K562 (cell line): Measurements from ENCODE around the gene CASKIN1. TPM values are rescaled to one million over a fixed set of nuclear protein-coding genes. Genes with fewer than 3 reads are reported as not detected.
A peak's percentile ranks its signal among the peaks of the same experiment; 100 is the strongest.

Experiments used
- ATF1 ChIP-seq, 2 experiments: fragments of 450-650 bp in 1 of 2; IDR thresholded peaks; 2 replicates each; pipeline ENCODE4 v1.6.1; 2016; ENCODE audit warnings: missing compliant biosample characterization in 1 of 2, missing genetic modification characterization in 1 of 2
- CHD4 ChIP-seq: fragments of 200-600 bp; sonication (generic); IDR thresholded peaks from 3 replicates; pipeline ENCODE4 v1.6.1; 2012; ENCODE audit warnings: low read depth, mild to moderate bottlenecking, mixed read lengths, low read length, inconsistent platforms; ENCODE audit not compliant: insufficient read depth, insufficient replicate concordance, poor library complexity, severe bottlenecking
- E2F5 ChIP-seq: sonication (generic); formaldehyde crosslinking; IDR thresholded peaks from 2 replicates; pipeline ENCODE4 v1.8.0; 2022; ENCODE audit warnings: mild to moderate bottlenecking, missing genetic modification reagents
- GATAD2A ChIP-seq: fragments of 450-650 bp; IDR thresholded peaks from 2 replicates; pipeline ENCODE4 v1.6.1; 2017
- HNRNPL ChIP-seq: fragments of 200-400 bp; formaldehyde crosslinking; IDR thresholded peaks from 2 replicates; pipeline ENCODE4 v1.6.1; 2017; ENCODE audit warnings: low read depth, mild to moderate bottlenecking, low read length
- KAT8 ChIP-seq: fragments of 450-650 bp; IDR thresholded peaks from 2 replicates; pipeline ENCODE4 v1.6.1; 2016; ENCODE audit warnings: low read depth, mild to moderate bottlenecking
- KDM5B ChIP-seq: fragments of 200-600 bp; sonication (generic); IDR thresholded peaks from 2 replicates; pipeline ENCODE4 v1.6.1; 2012; ENCODE audit warnings: low read depth, mild to moderate bottlenecking, moderate library complexity, low read length, control low read depth, inconsistent platforms; ENCODE audit not compliant: insufficient replicate concordance
- NFIC ChIP-seq: fragments of 450-650 bp; IDR thresholded peaks from 2 replicates; pipeline ENCODE4 v1.6.1; 2017; ENCODE audit warnings: mild to moderate bottlenecking, inconsistent platforms
- POLR3A ChIP-seq: IDR thresholded peaks from 2 replicates; pipeline ENCODE4 v1.6.1; 2011; ENCODE audit warnings: borderline replicate concordance, mild to moderate bottlenecking, moderate library complexity; ENCODE audit not compliant: insufficient read length, insufficient read depth; ENCODE audit errors: extremely low read depth
- RBM25 ChIP-seq: fragments of 200-400 bp; formaldehyde crosslinking; IDR thresholded peaks from 2 replicates; pipeline ENCODE4 v1.6.1; 2018; ENCODE audit warnings: low read length, low read depth, moderate library complexity; ENCODE audit not compliant: severe bottlenecking
- RBM39 ChIP-seq: fragments of 200-400 bp; formaldehyde crosslinking; optimal IDR thresholded peaks from 2 replicates; pipeline ENCODE3; 2018; ENCODE audit warnings: low read depth, low read length
- RCOR1 ChIP-seq, 2 experiments: IDR thresholded peaks; 2 replicates each; pipeline ENCODE4 v1.6.1; 2012; ENCODE audit warnings: low read depth in 2 of 2, low read length in 2 of 2, borderline replicate concordance in 1 of 2, improper control_type of control experiment in 1 of 2
- SRSF7 ChIP-seq: fragments of 200-400 bp; formaldehyde crosslinking; optimal IDR thresholded peaks from 2 replicates; pipeline ENCODE3; 2017; ENCODE audit warnings: mild to moderate bottlenecking, low read depth, low read length
- THRAP3 ChIP-seq: fragments of 450-650 bp; IDR thresholded peaks from 2 replicates; pipeline ENCODE4 v1.6.1; 2016; ENCODE audit warnings: mild to moderate bottlenecking, inconsistent platforms, borderline replicate concordance
- ZNF263 ChIP-seq: sonication (generic); formaldehyde crosslinking; IDR thresholded peaks from 2 replicates; pipeline ENCODE4 v1.8.0; 2022; ENCODE audit warnings: mild to moderate bottlenecking, missing genetic modification reagents, borderline replicate concordance
- ZNF282 ChIP-seq: sonication (generic); formaldehyde crosslinking; IDR thresholded peaks from 2 replicates; pipeline ENCODE4 v1.8.1; 2023; ENCODE audit warnings: missing genetic modification reagents
- ZNF408 ChIP-seq: fragments of 250-450 bp; sonication (Bioruptor Pico); IDR thresholded peaks from 2 replicates; pipeline ENCODE4 v1.4.0; 2020; ENCODE audit warnings: low read depth, mild to moderate bottlenecking, moderate library complexity
- polyA plus RNA-seq, 8 experiments: library from polyadenylated mRNA; depleted of rRNA in 4 of 8; stranded (reverse) in 5 of 8; unstranded in 3 of 8; fragments of >200 nt; fragmentation: Nextera tagmentation in 2 of 8; fragmentation: Illumina TruSeq in 1 of 8; extraction: Ambion mirVana in 2 of 8; extraction: Trizol in 1 of 8; gene quantifications; 2 replicates each; pipeline versions ENCODE4 v1.2.1 to v1.2.3, GENCODE V29; 2011 to 2014; ENCODE audit warnings: inconsistent platforms in 1 of 8, missing spikeins in 1 of 8
- total RNA-seq, 7 experiments: library from RNA; depleted of rRNA in 6 of 7; stranded (reverse); fragments of >200 nt in 6 of 7; fragmentation: Illumina TruSeq in 2 of 7; extraction: Trizol in 2 of 7; gene quantifications; 2 replicates each; pipeline versions ENCODE4 v1.2.1 to v1.2.3, GENCODE V29; 2011 to 2021; ENCODE audit warnings: low replicate concordance in 1 of 7
- TF ChIP-seq, protein P1 (sequence below): fragments of 200-400 bp; formaldehyde crosslinking; IDR thresholded peaks from 2 replicates; pipeline ENCODE4 v1.6.1; 2017; ENCODE audit warnings: mild to moderate bottlenecking, low read depth, low read length, moderate library complexity
- TF ChIP-seq, protein P2 (sequence below): fragments of 250-450 bp; sonication (Bioruptor Pico); IDR thresholded peaks from 2 replicates; pipeline ENCODE4 v1.9.0; 2021; ENCODE audit warnings: mild to moderate bottlenecking
- TF ChIP-seq, protein P3 (sequence below): fragments of 450-650 bp; IDR thresholded peaks from 2 replicates; pipeline ENCODE4 v1.7.1; 2018; ENCODE audit warnings: mild to moderate bottlenecking, low read depth; ENCODE audit not compliant: partially characterized antibody

CASKIN1 gene
- total and polyA plus RNA-seq, 9 of the 15 experiments (the other 6 are each of a cell fraction or from before 2014, with no cell fraction given) = 0.15 to 4.5 (median 1.5) TPM; not detected in 2

DNA sequence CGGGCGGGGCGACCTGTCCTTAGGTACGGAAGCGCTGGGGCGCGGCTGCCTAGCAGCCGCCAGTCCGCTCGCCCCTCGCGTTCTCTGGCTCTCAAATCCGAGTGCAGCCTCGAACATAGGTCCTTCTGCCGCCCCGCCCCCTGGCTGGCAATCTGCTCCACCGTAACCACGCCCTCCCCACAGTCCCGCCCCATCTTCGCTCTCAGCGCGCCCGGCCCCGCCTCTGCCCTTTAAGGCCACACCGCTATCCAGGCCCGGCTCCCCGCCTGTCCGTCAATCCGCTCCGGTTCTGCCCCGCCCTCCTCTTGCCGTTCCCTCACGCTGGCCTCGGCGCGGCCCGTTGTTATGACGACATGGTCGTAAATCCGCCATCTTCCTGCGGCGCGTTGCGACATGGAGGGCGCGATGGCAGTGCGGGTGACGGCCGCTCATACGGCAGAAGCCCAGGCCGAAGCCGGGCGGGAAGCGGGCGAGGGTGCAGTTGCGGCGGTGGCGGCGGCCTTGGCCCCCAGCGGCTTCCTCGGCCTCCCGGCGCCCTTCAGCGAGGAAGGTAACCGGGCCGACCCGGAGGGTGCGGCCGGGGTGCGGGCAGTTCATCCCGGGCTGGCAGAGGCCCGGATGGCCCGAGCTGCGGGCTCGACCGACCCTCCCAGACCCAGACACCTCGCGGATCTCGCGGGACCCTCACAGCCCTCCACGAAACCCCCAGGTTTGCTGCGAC is 27.0 kb upstream of the CASKIN1 start, which contains the start of gene E4F1 (continued):
- TF ChIP-seq, protein P1, sequence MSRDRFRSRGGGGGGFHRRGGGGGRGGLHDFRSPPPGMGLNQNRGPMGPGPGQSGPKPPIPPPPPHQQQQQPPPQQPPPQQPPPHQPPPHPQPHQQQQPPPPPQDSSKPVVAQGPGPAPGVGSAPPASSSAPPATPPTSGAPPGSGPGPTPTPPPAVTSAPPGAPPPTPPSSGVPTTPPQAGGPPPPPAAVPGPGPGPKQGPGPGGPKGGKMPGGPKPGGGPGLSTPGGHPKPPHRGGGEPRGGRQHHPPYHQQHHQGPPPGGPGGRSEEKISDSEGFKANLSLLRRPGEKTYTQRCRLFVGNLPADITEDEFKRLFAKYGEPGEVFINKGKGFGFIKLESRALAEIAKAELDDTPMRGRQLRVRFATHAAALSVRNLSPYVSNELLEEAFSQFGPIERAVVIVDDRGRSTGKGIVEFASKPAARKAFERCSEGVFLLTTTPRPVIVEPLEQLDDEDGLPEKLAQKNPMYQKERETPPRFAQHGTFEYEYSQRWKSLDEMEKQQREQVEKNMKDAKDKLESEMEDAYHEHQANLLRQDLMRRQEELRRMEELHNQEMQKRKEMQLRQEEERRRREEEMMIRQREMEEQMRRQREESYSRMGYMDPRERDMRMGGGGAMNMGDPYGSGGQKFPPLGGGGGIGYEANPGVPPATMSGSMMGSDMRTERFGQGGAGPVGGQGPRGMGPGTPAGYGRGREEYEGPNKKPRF = no peak
- TF ChIP-seq POLR3A (no peak), ZNF408 (no peak), HNRNPL (peak; percentile 85), RCOR1 (IDR thresholded peaks at IDR 0.05; ENCODE audit: borderline replicate concordance in 1 of 2, low read depth in 2 of 2, low read length in 2 of 2) (no peak; a peak in 1 of 4 replicates), THRAP3 (no peak), KAT8 (no peak), SRSF7 (no peak), ZNF263 (CRISPR knock-in tag) (no peak), RBM25 (no peak), NFIC (peak; percentile 53), RBM39 (no peak), GATAD2A (0 out of 2 replicates have a peak, but pooled peaks have one; percentile 16), ZNF282 (CRISPR knock-in tag) (no peak), KDM5B (peak; percentile 92), CHD4 (no peak), ATF1 (CRISPR knock-in tag; IDR thresholded peaks at IDR 0.05) (peak; percentile 79; the same call in 1 of the 2 replicates), ATF1 (tag; IDR thresholded peaks at IDR 0.05) (peak; percentile 94), E2F5 (no peak)
- TF ChIP-seq, protein P2, sequence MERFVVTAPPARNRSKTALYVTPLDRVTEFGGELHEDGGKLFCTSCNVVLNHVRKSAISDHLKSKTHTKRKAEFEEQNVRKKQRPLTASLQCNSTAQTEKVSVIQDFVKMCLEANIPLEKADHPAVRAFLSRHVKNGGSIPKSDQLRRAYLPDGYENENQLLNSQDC = no peak
- TF ChIP-seq, protein P3, sequence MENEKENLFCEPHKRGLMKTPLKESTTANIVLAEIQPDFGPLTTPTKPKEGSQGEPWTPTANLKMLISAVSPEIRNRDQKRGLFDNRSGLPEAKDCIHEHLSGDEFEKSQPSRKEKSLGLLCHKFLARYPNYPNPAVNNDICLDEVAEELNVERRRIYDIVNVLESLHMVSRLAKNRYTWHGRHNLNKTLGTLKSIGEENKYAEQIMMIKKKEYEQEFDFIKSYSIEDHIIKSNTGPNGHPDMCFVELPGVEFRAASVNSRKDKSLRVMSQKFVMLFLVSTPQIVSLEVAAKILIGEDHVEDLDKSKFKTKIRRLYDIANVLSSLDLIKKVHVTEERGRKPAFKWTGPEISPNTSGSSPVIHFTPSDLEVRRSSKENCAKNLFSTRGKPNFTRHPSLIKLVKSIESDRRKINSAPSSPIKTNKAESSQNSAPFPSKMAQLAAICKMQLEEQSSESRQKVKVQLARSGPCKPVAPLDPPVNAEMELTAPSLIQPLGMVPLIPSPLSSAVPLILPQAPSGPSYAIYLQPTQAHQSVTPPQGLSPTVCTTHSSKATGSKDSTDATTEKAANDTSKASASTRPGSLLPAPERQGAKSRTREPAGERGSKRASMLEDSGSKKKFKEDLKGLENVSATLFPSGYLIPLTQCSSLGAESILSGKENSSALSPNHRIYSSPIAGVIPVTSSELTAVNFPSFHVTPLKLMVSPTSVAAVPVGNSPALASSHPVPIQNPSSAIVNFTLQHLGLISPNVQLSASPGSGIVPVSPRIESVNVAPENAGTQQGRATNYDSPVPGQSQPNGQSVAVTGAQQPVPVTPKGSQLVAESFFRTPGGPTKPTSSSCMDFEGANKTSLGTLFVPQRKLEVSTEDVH = peak; percentile 66
